H9 (cell line): ENCODE results near the gene ZDHHC13. TPM values are rescaled to one million over a fixed set of nuclear protein-coding genes. Genes with fewer than 3 reads are reported as not detected.

Source experiments
- DNase-seq: peaks from one replicate; pipeline ENCODE4 v3.0.0-alpha.2; 2017
- H2AFZ ChIP-seq: one replicate; pipeline ENCODE4 v1.6.1; 2013; ENCODE audit warnings: mild to moderate bottlenecking, low read length, control low read depth, moderate library complexity
- H2AK5ac ChIP-seq: 2 replicates; pipeline ENCODE4 v1.6.1; 2013; ENCODE audit warnings: low read length, control low read depth, mixed read lengths; ENCODE audit not compliant: insufficient read length
- H2BK120ac ChIP-seq: one replicate; pipeline ENCODE4 v1.6.1; 2013; ENCODE audit warnings: low read depth, mild to moderate bottlenecking, low read length, control low read depth, inconsistent platforms; ENCODE audit not compliant: poor library complexity, severe bottlenecking
- H2BK12ac ChIP-seq: 2 replicates; pipeline ENCODE4 v1.6.1; 2013; ENCODE audit warnings: low read length, control low read depth, mixed read lengths, low read depth; ENCODE audit not compliant: insufficient read length
- H2BK15ac ChIP-seq: 2 replicates; pipeline ENCODE4 v1.6.1; 2013; ENCODE audit warnings: low read depth, low read length, control low read depth
- H2BK20ac ChIP-seq: one replicate; pipeline ENCODE4 v1.6.1; 2013; ENCODE audit warnings: low read depth, mild to moderate bottlenecking, low read length, control low read depth, inconsistent platforms; ENCODE audit not compliant: poor library complexity, severe bottlenecking
- H2BK5ac ChIP-seq: 2 replicates; pipeline ENCODE4 v1.6.1; 2013; ENCODE audit warnings: low read length, control low read depth, mixed read lengths; ENCODE audit not compliant: insufficient read length
- H3K14ac ChIP-seq: 2 replicates; pipeline ENCODE4 v1.6.1; 2013; ENCODE audit warnings: low read length, control low read depth; ENCODE audit not compliant: insufficient read depth
- H3K18ac ChIP-seq: 2 replicates; pipeline ENCODE4 v1.6.1; 2013; ENCODE audit warnings: low read depth, mild to moderate bottlenecking, mixed read lengths, low read length, control low read depth; ENCODE audit not compliant: insufficient read length
- H3K23ac ChIP-seq: 2 replicates; pipeline ENCODE4 v1.6.1; 2013; ENCODE audit warnings: low read length, control low read depth, mixed read lengths, low read depth; ENCODE audit not compliant: insufficient read length
- H3K23me2 ChIP-seq: 2 replicates; pipeline ENCODE4 v1.6.1; 2013; ENCODE audit warnings: low read depth, mild to moderate bottlenecking, mixed read lengths, low read length, control low read depth; ENCODE audit not compliant: insufficient read length, poor library complexity, severe bottlenecking
- H3K27ac ChIP-seq: 2 replicates; pipeline ENCODE4 v1.5.1; 2013; ENCODE audit warnings: low read length, control low read depth, mixed read lengths, low read depth; ENCODE audit not compliant: insufficient read length
- H3K27me3 ChIP-seq: 2 replicates; pipeline ENCODE4 v1.6.1; 2013; ENCODE audit warnings: low read length, control low read depth, inconsistent platforms; ENCODE audit not compliant: insufficient read depth
- H3K4ac ChIP-seq: 2 replicates; pipeline ENCODE4 v1.6.1; 2013; ENCODE audit warnings: low read depth, mild to moderate bottlenecking, control low read depth, inconsistent platforms, low read length, moderate library complexity
- H3K4me1 ChIP-seq: 2 replicates; pipeline ENCODE4 v1.6.1; 2013; ENCODE audit warnings: low read length, control low read depth, inconsistent platforms; ENCODE audit not compliant: insufficient read depth
- H3K4me2 ChIP-seq: 2 replicates; pipeline ENCODE4 v1.6.1; 2013; ENCODE audit warnings: low read length, control low read depth, mixed read lengths; ENCODE audit not compliant: insufficient read length, insufficient read depth
- H3K56ac ChIP-seq: 2 replicates; pipeline ENCODE4 v1.6.1; 2013; ENCODE audit warnings: low read depth, mild to moderate bottlenecking, mixed read lengths, low read length, control low read depth; ENCODE audit not compliant: insufficient read length
- H3K79me1 ChIP-seq: 2 replicates; pipeline ENCODE4 v1.6.1; 2013; ENCODE audit warnings: low read depth, mild to moderate bottlenecking, moderate library complexity, low read length, control low read depth, inconsistent platforms; ENCODE audit not compliant: insufficient read depth, poor library complexity, severe bottlenecking
- H3K79me2 ChIP-seq: 2 replicates; pipeline ENCODE4 v1.6.1; 2013; ENCODE audit warnings: low read length, control low read depth, inconsistent platforms; ENCODE audit not compliant: insufficient read depth
- H3K9ac ChIP-seq: 2 replicates; pipeline ENCODE4 v1.6.1; 2013; ENCODE audit warnings: low read length, control low read depth, mixed read lengths; ENCODE audit not compliant: insufficient read length; ENCODE audit errors: extremely low read depth
- H3K9me3 ChIP-seq: one replicate; pipeline ENCODE4 v1.6.1; 2013; ENCODE audit warnings: low read depth, low read length, inconsistent platforms; ENCODE audit not compliant: control insufficient read depth
- H3T11ph ChIP-seq: one replicate; pipeline ENCODE4 v1.6.1; 2013; ENCODE audit warnings: mild to moderate bottlenecking, low read length, control low read depth, inconsistent platforms
- H4K20me1 ChIP-seq: one replicate; pipeline ENCODE4 v1.6.1; 2013; ENCODE audit not compliant: control insufficient read depth, insufficient read length, insufficient read depth
- H4K5ac ChIP-seq: 2 replicates; pipeline ENCODE4 v1.6.1; 2013; ENCODE audit warnings: low read depth, mild to moderate bottlenecking, mixed read lengths, low read length, control low read depth; ENCODE audit not compliant: insufficient read length
- H4K8ac ChIP-seq: replicated peaks from 2 replicates; pipeline ENCODE4 v1.6.1; 2013; ENCODE audit warnings: low read length, control low read depth, mixed read lengths, low read depth; ENCODE audit not compliant: insufficient read length
- H4K91ac ChIP-seq: 2 replicates; pipeline ENCODE4 v1.6.1; 2013; ENCODE audit warnings: low read depth, mild to moderate bottlenecking, moderate library complexity, mixed read lengths, low read length, control low read depth; ENCODE audit not compliant: insufficient read length
- H3K27ac Mint-ChIP-seq, 3 experiments: 2 replicates in 2 of 3; 3 replicates in 1 of 3; pipeline ENCODE4 v1.8.0; 2020 to 2021; ENCODE audit warnings: mixed read lengths in 3 of 3, mild to moderate bottlenecking in 1 of 3, moderate library complexity in 1 of 3
- H3K27me3 Mint-ChIP-seq: 2 replicates; pipeline ENCODE4 v1.8.0; 2021; ENCODE audit warnings: low read depth, mild to moderate bottlenecking, moderate library complexity, mixed read lengths
- H3K36me3 Mint-ChIP-seq, 3 experiments: 2 replicates in 2 of 3; 3 replicates in 1 of 3; pipeline ENCODE4 v1.8.0; 2020 to 2021; ENCODE audit warnings: low read depth in 3 of 3, mixed read lengths in 3 of 3; ENCODE audit not compliant: insufficient read depth in 1 of 3
- H3K4me1 Mint-ChIP-seq, 2 experiments: 2 replicates each; pipeline ENCODE4 v1.8.0; 2020; ENCODE audit warnings: mixed read lengths in 2 of 2
- H3K4me3 Mint-ChIP-seq, 2 experiments: 2 replicates in 1 of 2; 3 replicates in 1 of 2; pipeline ENCODE4 v1.8.0; 2020 to 2021; ENCODE audit warnings: mild to moderate bottlenecking in 2 of 2, mixed read lengths in 2 of 2, moderate library complexity in 1 of 2
- H3K9me3 Mint-ChIP-seq, 2 experiments: 2 replicates in 1 of 2; 3 replicates in 1 of 2; pipeline ENCODE4 v1.8.0; 2020; ENCODE audit warnings: mild to moderate bottlenecking in 2 of 2, mixed read lengths in 2 of 2, moderate library complexity in 1 of 2
- WGBS: extraction: QIAGEN DNeasy Blood & Tissue Kit; methylation state at CpG from one replicate; pipeline ENCODE4 v1.1.7; 2013; ENCODE audit warnings: missing lambda C conversion rate, low lambda C conversion rate, mixed read lengths; ENCODE audit not compliant: insufficient read length; ENCODE audit errors: extremely low coverage; 5-methylcytosine and 5-hydroxymethylcytosine counted together
- total RNA-seq: library from RNA; stranded (reverse); gene quantifications from 2 replicates; pipeline ENCODE4 v1.2.1, GENCODE V29; 2021
- TF ChIP-seq, protein P1 (sequence below): fragments of 200-600 bp; sonication (generic); conservative IDR thresholded peaks from 3 replicates; pipeline ENCODE4 v1.8.0; 2021; ENCODE audit warnings: antibody characterized with exemption, mild to moderate bottlenecking

Gene ZDHHC13
- total RNA-seq, 1 experiment from 2014 or later = 20.9 TPM

- DNase-seq = no peak
- no peak overlapping the region for H3T11ph ChIP-seq
- H4K91ac ChIP-seq = no peak overlapping the region
- H3K9me3 ChIP-seq = no peaks in the 10 kb centered on the region
- no peak overlapping the region for H3K56ac ChIP-seq
- H3K27ac Mint-ChIP-seq = no peak overlapping the region
- H3K27ac ChIP-seq = no peak overlapping the region
- no peaks in the 10 kb centered on the region for H3K9me3 Mint-ChIP-seq
- no peaks in the 10 kb centered on the region for H3K79me1 ChIP-seq
- H2BK12ac ChIP-seq = no peak overlapping the region
- no peaks in the 10 kb centered on the region for H3K27me3 ChIP-seq
- H3K4ac ChIP-seq = no peak overlapping the region
- TF ChIP-seq, protein P1, sequence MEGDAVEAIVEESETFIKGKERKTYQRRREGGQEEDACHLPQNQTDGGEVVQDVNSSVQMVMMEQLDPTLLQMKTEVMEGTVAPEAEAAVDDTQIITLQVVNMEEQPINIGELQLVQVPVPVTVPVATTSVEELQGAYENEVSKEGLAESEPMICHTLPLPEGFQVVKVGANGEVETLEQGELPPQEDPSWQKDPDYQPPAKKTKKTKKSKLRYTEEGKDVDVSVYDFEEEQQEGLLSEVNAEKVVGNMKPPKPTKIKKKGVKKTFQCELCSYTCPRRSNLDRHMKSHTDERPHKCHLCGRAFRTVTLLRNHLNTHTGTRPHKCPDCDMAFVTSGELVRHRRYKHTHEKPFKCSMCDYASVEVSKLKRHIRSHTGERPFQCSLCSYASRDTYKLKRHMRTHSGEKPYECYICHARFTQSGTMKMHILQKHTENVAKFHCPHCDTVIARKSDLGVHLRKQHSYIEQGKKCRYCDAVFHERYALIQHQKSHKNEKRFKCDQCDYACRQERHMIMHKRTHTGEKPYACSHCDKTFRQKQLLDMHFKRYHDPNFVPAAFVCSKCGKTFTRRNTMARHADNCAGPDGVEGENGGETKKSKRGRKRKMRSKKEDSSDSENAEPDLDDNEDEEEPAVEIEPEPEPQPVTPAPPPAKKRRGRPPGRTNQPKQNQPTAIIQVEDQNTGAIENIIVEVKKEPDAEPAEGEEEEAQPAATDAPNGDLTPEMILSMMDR = no peak
- H2BK20ac ChIP-seq = no peak overlapping the region
- H3K79me2 ChIP-seq = no peaks in the 10 kb centered on the region
- no peaks in the 10 kb centered on the region for H3K23me2 ChIP-seq
- no peak overlapping the region for H3K14ac ChIP-seq
- H3K9ac ChIP-seq = no peak overlapping the region
- WGBS = no CpG with 5 or more reads among the region's 5 CpGs
- H2AFZ ChIP-seq = no peak overlapping the region
- H4K5ac ChIP-seq = no peak overlapping the region
- H3K36me3 Mint-ChIP-seq = no peaks in the 10 kb centered on the region
- no peaks in the 10 kb centered on the region for H4K20me1 ChIP-seq
- H2BK5ac ChIP-seq = no peak overlapping the region
- no peak overlapping the region for H3K4me2 ChIP-seq
- H2BK15ac ChIP-seq = no peak overlapping the region
- H3K27me3 Mint-ChIP-seq = no peaks in the 10 kb centered on the region; the same call in 1 of the 2 replicates
- peaks cover 5 to 6% of the 10 kb centered on the region in 2 experiments; a peak in 3 of 4 replicates for H3K4me1 Mint-ChIP-seq
- no peak overlapping the region for H3K4me3 Mint-ChIP-seq
- no peak overlapping the region for H2AK5ac ChIP-seq
- H3K4me1 ChIP-seq = no peaks in the 10 kb centered on the region
- H3K18ac ChIP-seq = no peak overlapping the region
- H3K23ac ChIP-seq = no peak overlapping the region
- H2BK120ac ChIP-seq = no peak overlapping the region
- H4K8ac ChIP-seq = no peak overlapping the region
These were observed 70.3 kb downstream of the ZDHHC13 start for GRCh38 chr11:19187114-19187832.
